HUES48 (cell line): ENCODE measurements around the gene ATXN7L1.
A peak's percentile ranks its signal among the peaks of the same experiment; 100 is the strongest.

Source experiments
- H3K27ac ChIP-seq: one replicate; pipeline ENCODE4 v1.7.0; 2013; ENCODE audit warnings: low read depth, low read length, inconsistent platforms
- H3K27me3 ChIP-seq: 2 replicates; pipeline ENCODE4 v1.6.1; 2013; ENCODE audit warnings: mild to moderate bottlenecking, low read length; ENCODE audit not compliant: control insufficient read depth, insufficient read depth
- H3K36me3 ChIP-seq: 2 replicates; pipeline ENCODE4 v1.6.1; 2013; ENCODE audit warnings: low read length; ENCODE audit not compliant: control insufficient read depth, insufficient read depth
- H3K4me1 ChIP-seq: 2 replicates; pipeline ENCODE4 v1.6.1; 2013; ENCODE audit warnings: mild to moderate bottlenecking, low read length; ENCODE audit not compliant: control insufficient read depth, insufficient read depth
- H3K4me3 ChIP-seq: 2 replicates; pipeline ENCODE4 v1.5.1; 2013; ENCODE audit warnings: mild to moderate bottlenecking, low read depth, low read length
- H3K9ac ChIP-seq: 2 replicates; pipeline ENCODE4 v1.6.1; 2013; ENCODE audit warnings: mild to moderate bottlenecking, low read depth, low read length, moderate library complexity
- H3K9me3 ChIP-seq: 2 replicates; pipeline ENCODE4 v1.6.1; 2013; ENCODE audit warnings: low read length; ENCODE audit not compliant: control insufficient read depth, insufficient read depth

ATXN7L1 gene

DNA sequence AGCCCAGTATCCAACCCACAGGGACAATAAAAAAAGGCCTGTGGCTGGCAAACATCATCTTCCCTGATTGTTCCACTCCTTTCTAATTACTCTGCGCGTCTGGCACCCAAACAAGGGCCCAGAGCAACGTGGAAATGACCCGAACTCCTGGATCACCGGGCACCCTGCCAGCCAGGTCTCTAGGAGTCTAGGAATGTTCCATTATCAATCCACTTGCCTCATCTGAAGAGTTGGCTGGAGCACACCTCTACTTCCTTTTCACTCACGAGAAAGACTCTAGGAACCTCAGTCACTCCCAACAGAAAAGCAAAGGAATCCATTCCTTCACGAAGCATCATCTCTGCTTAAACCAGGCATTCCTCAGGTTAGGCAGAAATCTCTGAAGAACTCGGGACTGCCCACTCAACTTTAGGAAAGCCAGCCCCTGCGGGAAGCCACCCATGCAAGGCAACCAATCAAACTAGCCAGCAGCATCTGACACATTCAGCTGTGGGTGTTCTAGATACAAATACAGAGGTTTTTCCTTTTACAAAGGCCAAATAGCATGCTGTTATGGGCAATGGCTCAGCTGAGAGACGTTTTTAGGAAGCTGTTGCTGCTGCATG lies 37.7 kb downstream of the ATXN7L1 start:
- H3K9me3 ChIP-seq, result no peaks in the 10 kb centered on the region
- no peaks in the 10 kb centered on the region for H3K27me3 ChIP-seq
- H3K9ac ChIP-seq, result no peak overlapping the region
- peak overlapping the region; percentile 38; the same call in 1 of the 2 replicates for H3K4me3 ChIP-seq
- H3K4me1 ChIP-seq, result peaks cover 43% of the 10 kb centered on the region
- peak overlapping the region; percentile 72 for H3K27ac ChIP-seq
- no peaks in the 10 kb centered on the region for H3K36me3 ChIP-seq

- no peak overlapping the region for H3K9ac ChIP-seq
- no peaks in the 10 kb centered on the region for H3K36me3 ChIP-seq
- no peaks in the 10 kb centered on the region for H3K9me3 ChIP-seq
- peak overlapping the region; percentile 38 for H3K4me3 ChIP-seq
- no peaks in the 10 kb centered on the region for H3K27me3 ChIP-seq
- peak overlapping the region; percentile 72 for H3K27ac ChIP-seq
- peaks cover 45% of the 10 kb centered on the region for H3K4me1 ChIP-seq
Measured at GRCh38 chr7:105837765-105838626, 38.4 kb downstream of the ATXN7L1 start.

DNA sequence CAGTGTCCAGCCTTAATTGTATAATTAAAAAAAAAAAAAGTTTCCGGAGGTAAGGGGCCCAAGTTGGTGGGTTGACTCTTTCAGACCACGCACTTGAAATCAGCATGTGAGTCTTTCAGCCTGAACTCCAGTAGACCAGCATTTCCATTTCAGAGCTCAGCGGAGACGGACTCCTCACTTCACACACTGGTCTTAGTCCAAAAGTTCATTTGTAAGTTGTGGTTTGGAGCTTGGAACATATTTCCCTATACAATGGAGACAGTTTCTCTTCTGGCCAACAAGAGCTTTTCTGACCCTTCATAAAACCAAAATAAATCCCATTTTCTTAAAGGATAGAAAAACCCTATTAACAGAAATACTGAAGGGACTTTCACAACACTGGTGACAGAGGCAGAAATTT lies 41.0 kb downstream of the ATXN7L1 start:
- Histone ChIP-seq H3K9ac (no peak overlapping the region), H3K4me3 (no peak overlapping the region), H3K4me1 (peaks cover 55% of the 10 kb centered on the region)

GRCh38 chr7:105831824-105832535 lies 44.4 kb downstream of the ATXN7L1 start:
- no peak overlapping the region for H3K27ac ChIP-seq

More for the DNA sequence above, 41.0 kb downstream of the ATXN7L1 start:
- Histone ChIP-seq H3K36me3 (no peaks in the 10 kb centered on the region), H3K27ac (no peak overlapping the region), H3K27me3 (no peaks in the 10 kb centered on the region), H3K9me3 (no peaks in the 10 kb centered on the region)

DNA sequence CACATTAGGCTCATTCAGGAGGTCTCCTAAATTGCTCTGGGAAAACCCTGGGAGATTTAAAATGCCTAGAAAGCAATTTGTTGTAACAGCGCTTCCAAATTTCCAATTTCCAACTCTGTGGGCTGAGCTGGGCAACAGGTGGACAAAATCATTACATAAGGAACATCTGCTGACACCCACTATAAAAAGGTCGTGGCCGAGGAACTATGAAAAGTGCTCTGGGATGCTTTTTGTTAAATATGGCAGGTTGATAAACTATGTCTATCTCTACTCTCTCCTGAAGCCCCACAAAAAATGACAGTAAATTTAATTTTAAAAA lies 45.1 kb downstream of the ATXN7L1 start:
- Histone ChIP-seq H3K27me3 (no peaks in the 10 kb centered on the region), H3K9ac (no peak overlapping the region), H3K4me3 (no peak overlapping the region), H3K9me3 (no peaks in the 10 kb centered on the region), H3K4me1 (peaks cover 30% of the 10 kb centered on the region), H3K36me3 (no peaks in the 10 kb centered on the region), H3K27ac (no peak overlapping the region)

More at GRCh38 chr7:105831824-105832535, 44.4 kb downstream of the ATXN7L1 start:
- Histone ChIP-seq H3K9ac (no peak overlapping the region), H3K4me3 (no peak overlapping the region), H3K36me3 (no peaks in the 10 kb centered on the region), H3K9me3 (no peaks in the 10 kb centered on the region), H3K27me3 (no peaks in the 10 kb centered on the region), H3K4me1 (peaks cover 33% of the 10 kb centered on the region)

- H3K36me3 ChIP-seq, result no peaks in the 10 kb centered on the region
- no peak overlapping the region for H3K4me3 ChIP-seq
- H3K27ac ChIP-seq, result peak overlapping the region; percentile 73
- H3K9me3 ChIP-seq, result no peaks in the 10 kb centered on the region
- no peak overlapping the region for H3K9ac ChIP-seq
- no peaks in the 10 kb centered on the region for H3K27me3 ChIP-seq
- H3K4me1 ChIP-seq, result peaks cover 28% of the 10 kb centered on the region
Measured at GRCh38 chr7:105830405-105831301, 45.7 kb downstream of the ATXN7L1 start.

DNA sequence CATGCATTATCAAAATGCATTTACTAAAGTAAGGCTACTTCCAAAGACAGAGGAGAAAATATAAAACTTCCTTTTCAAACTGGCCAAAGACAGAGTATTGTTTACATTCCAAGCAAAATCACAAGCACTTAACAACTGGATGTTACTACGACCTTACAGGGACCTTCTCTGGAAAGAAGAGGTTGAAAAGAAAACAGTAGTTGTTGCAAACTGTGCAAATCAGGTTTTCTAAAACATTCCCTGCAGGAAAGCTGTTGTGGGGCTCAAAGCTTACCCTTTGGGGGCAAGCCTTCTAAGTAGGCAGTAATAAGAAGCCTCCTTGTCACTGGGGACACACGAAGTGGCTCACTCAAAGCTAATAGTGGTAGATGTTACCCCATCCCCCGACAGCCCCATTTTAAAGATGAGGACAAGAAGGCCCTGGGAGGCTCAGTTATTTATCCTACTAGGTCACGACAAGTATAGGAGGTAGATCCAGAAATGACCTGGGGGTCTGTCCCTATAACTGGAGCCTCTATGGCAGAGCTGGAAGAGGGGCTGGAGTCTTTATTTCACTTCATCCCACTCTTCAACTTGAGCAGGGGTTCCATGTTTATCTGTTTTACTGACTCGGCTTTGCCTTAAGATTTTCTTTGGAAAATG lies 46.6 kb downstream of the ATXN7L1 start:
- Histone ChIP-seq H3K4me3 (no peak overlapping the region), H3K27ac (peak overlapping the region; percentile 52), H3K9me3 (no peaks in the 10 kb centered on the region), H3K4me1 (peaks cover 27% of the 10 kb centered on the region), H3K9ac (no peak overlapping the region), H3K36me3 (no peaks in the 10 kb centered on the region), H3K27me3 (no peaks in the 10 kb centered on the region)

DNA sequence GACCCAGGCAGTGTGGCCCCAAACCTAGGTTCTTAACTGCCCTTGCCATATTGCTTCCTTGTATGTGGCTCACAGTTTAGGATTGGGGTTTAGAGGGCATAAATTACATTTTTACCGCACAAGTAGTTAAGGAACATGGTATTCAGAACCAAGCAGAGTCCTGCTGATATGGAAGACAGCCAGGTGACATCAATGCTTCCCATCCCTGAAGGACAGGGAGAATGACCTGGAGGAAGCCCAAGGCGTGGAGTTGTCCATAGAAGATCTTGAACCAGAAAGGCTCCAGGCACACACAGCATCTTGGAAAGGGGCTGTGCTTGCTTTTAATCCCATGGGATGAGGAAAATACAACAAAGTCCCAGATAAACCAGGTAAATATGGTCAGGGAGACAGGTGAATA lies 48.3 kb downstream of the ATXN7L1 start:
- H3K9me3 ChIP-seq, result no peaks in the 10 kb centered on the region
- no peak overlapping the region for H3K9ac ChIP-seq
- no peaks in the 10 kb centered on the region for H3K36me3 ChIP-seq
- H3K27me3 ChIP-seq, result no peaks in the 10 kb centered on the region
- H3K27ac ChIP-seq, result no peak overlapping the region
- peaks cover 22% of the 10 kb centered on the region; the same call in 1 of the 2 replicates for H3K4me1 ChIP-seq
- no peak overlapping the region for H3K4me3 ChIP-seq

DNA sequence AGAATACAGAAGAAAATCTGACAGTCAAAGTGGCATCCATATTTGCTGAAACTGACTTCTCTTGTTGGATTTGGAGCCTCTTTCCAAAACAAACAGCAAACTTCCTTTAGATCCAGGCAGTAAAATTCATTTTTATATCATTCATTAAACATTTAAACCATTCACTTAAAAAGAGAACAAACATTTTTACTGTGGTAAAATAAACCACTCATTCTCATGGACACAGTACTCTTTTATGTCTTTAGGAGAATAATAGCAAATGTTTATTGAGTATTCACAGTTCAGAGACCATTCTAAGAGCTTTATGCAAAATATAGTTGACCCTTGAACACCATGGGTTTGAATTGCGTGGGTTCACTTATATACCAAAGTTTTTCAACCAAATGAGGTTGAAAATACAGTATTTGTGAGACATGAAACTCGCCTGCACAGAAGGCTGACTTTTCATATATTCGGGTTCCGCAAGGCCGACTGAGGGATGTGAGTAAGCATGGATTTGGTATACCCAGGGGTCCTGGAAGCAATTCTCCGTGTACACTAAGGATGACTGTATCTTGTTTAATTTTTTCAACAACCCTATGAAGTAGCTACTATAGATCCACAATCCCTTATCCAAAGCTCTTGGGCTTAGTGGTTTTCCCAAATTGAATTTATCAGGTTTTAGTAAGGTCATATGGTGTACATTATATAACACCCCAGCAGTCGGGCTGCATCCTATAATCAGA lies 49.1 kb downstream of the ATXN7L1 start:
- Histone ChIP-seq H3K9me3 (no peaks in the 10 kb centered on the region), H3K27ac (no peak overlapping the region), H3K36me3 (no peaks in the 10 kb centered on the region), H3K9ac (no peak overlapping the region), H3K4me3 (no peak overlapping the region), H3K4me1 (peaks cover 15% of the 10 kb centered on the region; the same call in 1 of the 2 replicates), H3K27me3 (no peaks in the 10 kb centered on the region)
